Lower lobe of right lung (tissue), 2 donors: ENCODE results near the gene ZBED4. TPM values are rescaled to one million over a fixed set of nuclear protein-coding genes. Genes with fewer than 3 reads are reported as not detected.

Experiments
- ATAC-seq, 2 donors: fragments of 200-7000 bp; cut with Tn5 transposase; one replicate each; pipeline ENCODE4 v1.9.1; 2020 to 2022; ENCODE audit warnings: mild to moderate bottlenecking in 2 of 2, moderate library complexity in 2 of 2
- DNase-seq: peaks from one replicate; pipeline ENCODE4 v3.0.0-alpha.2; 2020
- H3K27ac ChIP-seq: fragments of 200-600 bp; one replicate; pipeline ENCODE4 v1.8.0; 2022
- H3K27me3 ChIP-seq: fragments of 200-600 bp; one replicate; pipeline ENCODE4 v1.8.0; 2022; ENCODE audit warnings: low read depth
- H3K36me3 ChIP-seq: fragments of 200-600 bp; one replicate; pipeline ENCODE4 v1.8.0; 2022; ENCODE audit warnings: mild to moderate bottlenecking
- H3K4me1 ChIP-seq: fragments of 200-600 bp; one replicate; pipeline ENCODE4 v1.8.0; 2022
- H3K4me3 ChIP-seq: fragments of 200-600 bp; one replicate; pipeline ENCODE4 v1.8.0; 2022; ENCODE audit warnings: mild to moderate bottlenecking
- H3K9me3 ChIP-seq: fragments of 200-600 bp; one replicate; pipeline ENCODE4 v1.8.0; 2022
- intact Hi-C: fragments of 100-400 bp; cut with DNase I; formaldehyde crosslinking; loops from one replicate; pipeline ENCODE4 v1.11.0; 2022
- total RNA-seq: library from RNA; stranded (reverse); fragmentation: NEBNext Ultra II Directional; extraction: Animal tissue kit (Norgen Biotek cat#: 25700); gene quantifications from one replicate; pipeline ENCODE4 v1.2.1, GENCODE V29; 2021
- TF ChIP-seq, protein P1 (sequence below): fragments of 200-600 bp; IDR thresholded peaks from one replicate; pipeline ENCODE4 v1.8.0; 2022; ENCODE audit warnings: antibody characterized with exemption, mild to moderate bottlenecking
- donor health status: DM: no; HTN: yes; CAD: no; lungs with severe emphysema.

The ZBED4 gene
- total RNA-seq, 1 donor from 2014 or later = 12.7 TPM

DNA sequence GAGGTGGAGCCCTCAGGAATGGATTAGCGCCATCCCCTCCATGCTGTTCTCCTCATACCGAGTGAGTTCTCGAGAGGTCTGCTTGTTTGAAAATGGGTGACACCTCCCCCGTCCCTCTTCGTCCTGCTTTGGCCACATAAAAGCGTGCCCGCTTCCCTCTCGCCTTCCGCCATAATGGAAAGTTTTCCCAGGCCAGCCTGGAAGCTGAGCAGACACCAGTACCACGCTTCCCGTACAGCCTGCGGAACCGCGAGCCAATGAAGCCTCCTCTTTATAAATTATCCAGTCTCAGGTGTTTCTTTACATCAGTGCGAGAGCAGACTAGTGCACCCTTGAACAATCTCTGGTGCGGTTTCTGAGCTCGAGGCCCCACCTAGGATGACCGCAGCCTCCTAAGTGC is 51.8 kb downstream of the ZBED4 start:
- H3K4me1 ChIP-seq = no peaks in the 10 kb centered on the region
- intact Hi-C loops = no loop called here
- H3K27me3 ChIP-seq = no peaks in the 10 kb centered on the region
- DNase-seq (no peak), ATAC-seq (no peak)
- H3K36me3 ChIP-seq = peaks cover 93% of the 10 kb centered on the region
- no peak overlapping the region for H3K27ac ChIP-seq
- TF ChIP-seq, protein P1, sequence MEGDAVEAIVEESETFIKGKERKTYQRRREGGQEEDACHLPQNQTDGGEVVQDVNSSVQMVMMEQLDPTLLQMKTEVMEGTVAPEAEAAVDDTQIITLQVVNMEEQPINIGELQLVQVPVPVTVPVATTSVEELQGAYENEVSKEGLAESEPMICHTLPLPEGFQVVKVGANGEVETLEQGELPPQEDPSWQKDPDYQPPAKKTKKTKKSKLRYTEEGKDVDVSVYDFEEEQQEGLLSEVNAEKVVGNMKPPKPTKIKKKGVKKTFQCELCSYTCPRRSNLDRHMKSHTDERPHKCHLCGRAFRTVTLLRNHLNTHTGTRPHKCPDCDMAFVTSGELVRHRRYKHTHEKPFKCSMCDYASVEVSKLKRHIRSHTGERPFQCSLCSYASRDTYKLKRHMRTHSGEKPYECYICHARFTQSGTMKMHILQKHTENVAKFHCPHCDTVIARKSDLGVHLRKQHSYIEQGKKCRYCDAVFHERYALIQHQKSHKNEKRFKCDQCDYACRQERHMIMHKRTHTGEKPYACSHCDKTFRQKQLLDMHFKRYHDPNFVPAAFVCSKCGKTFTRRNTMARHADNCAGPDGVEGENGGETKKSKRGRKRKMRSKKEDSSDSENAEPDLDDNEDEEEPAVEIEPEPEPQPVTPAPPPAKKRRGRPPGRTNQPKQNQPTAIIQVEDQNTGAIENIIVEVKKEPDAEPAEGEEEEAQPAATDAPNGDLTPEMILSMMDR = no peak
- H3K9me3 ChIP-seq = no peaks in the 10 kb centered on the region
- no peak overlapping the region for H3K4me3 ChIP-seq

DNA sequence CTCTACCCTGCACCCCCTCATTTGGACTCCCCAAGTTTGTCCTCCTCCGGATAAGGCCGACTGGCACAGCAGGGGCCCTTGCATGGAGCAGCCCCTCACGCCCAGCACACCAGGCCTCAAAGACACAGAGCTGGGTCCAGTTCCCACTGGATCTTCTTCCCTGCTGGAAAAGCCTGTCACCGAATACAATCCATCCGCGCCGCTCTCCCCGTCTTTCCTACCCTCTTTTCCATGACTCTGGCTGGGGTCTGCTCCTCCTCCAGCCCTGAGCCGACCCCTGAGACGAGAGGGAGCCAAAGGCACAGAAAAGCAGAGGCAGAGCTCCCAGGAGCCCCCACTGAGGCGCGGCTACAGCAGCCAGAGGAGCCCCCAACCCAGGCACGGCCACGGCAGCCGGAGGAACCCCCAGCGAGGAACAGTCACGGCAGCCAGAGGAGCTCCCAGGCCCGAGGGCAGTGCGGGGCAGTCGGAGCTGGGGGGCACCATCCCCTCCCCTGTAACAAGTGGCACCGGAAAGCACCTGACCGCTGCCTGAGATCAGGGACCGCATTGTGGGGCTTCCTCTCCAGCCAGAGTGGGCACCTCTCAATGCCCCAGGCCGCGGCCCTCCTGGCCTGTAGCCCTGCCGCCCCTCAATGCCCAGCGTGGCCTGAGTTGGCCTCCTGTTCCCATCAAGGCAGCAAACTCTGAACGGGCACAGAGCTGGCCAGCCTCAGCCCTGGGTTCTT is 52.6 kb downstream of the ZBED4 start:
- Histone ChIP-seq H3K36me3 (peaks cover 87% of the 10 kb centered on the region), H3K4me1 (no peaks in the 10 kb centered on the region), H3K9me3 (no peaks in the 10 kb centered on the region), H3K27ac (no peak overlapping the region), H3K27me3 (no peaks in the 10 kb centered on the region), H3K4me3 (no peak overlapping the region)
- TF ChIP-seq, protein P1 = no peak
- intact Hi-C loops = no loop called here
- peak in 1 of 2 donors; percentile 9 for ATAC-seq
- DNase-seq = no peak

- Histone ChIP-seq H3K36me3 (peaks cover 82% of the 10 kb centered on the region), H3K9me3 (no peaks in the 10 kb centered on the region), H3K27ac (no peak overlapping the region), H3K4me1 (no peaks in the 10 kb centered on the region), H3K27me3 (no peaks in the 10 kb centered on the region), H3K4me3 (no peak overlapping the region)
- intact Hi-C loops = no loop called here
- ATAC-seq (peak; percentile 25 to 31), DNase-seq (no peak)
- TF ChIP-seq, protein P1 = no peak
Measured at GRCh38 chr22:49906799-49907290, 53.2 kb downstream of the ZBED4 start.

DNA sequence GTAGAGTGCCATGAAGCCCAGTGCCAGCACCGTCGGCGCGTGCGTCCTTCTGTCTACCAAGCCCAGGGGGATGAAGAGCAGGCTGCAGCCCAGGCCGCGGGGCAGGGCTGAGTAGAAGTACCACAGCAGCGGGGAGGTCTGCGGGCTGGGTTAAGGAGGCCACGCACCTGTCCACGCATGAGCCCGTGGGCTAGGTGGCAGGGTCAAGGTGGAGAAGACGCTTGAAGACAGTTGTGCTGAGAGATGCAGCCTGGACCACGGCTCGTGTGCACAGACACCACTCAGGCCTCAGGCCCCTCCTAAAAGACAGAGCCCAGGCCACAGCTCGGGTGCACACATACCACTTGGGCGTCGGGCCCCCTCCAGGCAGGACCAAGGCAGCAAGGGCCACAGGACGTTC is 54.2 kb downstream of the ZBED4 start:
- no peak overlapping the region for H3K4me3 ChIP-seq
- no peaks in the 10 kb centered on the region for H3K4me1 ChIP-seq
- no peak overlapping the region for H3K27ac ChIP-seq
- intact Hi-C loops = no loop called here
- H3K27me3 ChIP-seq = no peaks in the 10 kb centered on the region
- ATAC-seq (peak in 1 of 2 donors; percentile 13), DNase-seq (no peak)
- TF ChIP-seq, protein P1 = no peak
- peaks cover 80% of the 10 kb centered on the region for H3K36me3 ChIP-seq
- no peaks in the 10 kb centered on the region for H3K9me3 ChIP-seq

- peaks cover 73% of the 10 kb centered on the region for H3K36me3 ChIP-seq
- no peaks in the 10 kb centered on the region for H3K9me3 ChIP-seq
- H3K4me3 ChIP-seq = no peak overlapping the region
- TF ChIP-seq, protein P1 = no peak
- H3K27me3 ChIP-seq = no peaks in the 10 kb centered on the region
- H3K27ac ChIP-seq = no peak overlapping the region
- ATAC-seq (no peak), DNase-seq (peak; percentile 44)
- intact Hi-C loops = no loop called here
- no peaks in the 10 kb centered on the region for H3K4me1 ChIP-seq
Measured at GRCh38 chr22:49909476-49910205, 56.0 kb downstream of the ZBED4 start.
